CD14-positive monocyte (primary cell): ENCODE data around the gene SLC7A8. TPM values are rescaled to one million over a fixed set of nuclear protein-coding genes. Genes with fewer than 3 reads are reported as not detected.

Source experiments
- DNase-seq, 3 donors: peaks; one replicate each; pipeline ENCODE4 v3.0.0-alpha.2; 2011 to 2022
- H2AFZ ChIP-seq: 2 replicates; pipeline ENCODE4 v1.6.0; 2012; ENCODE audit warnings: mild to moderate bottlenecking, low read depth, low read length, inconsistent platforms; ENCODE audit not compliant: insufficient read depth, poor library complexity, severe bottlenecking
- H3K27ac ChIP-seq, 2 donors: 1 replicate in 1 of 2; 2 replicates in 1 of 2; pipeline ENCODE4 v1.5.1; 2012 to 2013; ENCODE audit warnings: low read length in 2 of 2, control low read depth in 1 of 2, inconsistent platforms in 1 of 2, low read depth in 1 of 2, mild to moderate bottlenecking in 1 of 2
- H3K27me3 ChIP-seq, 2 donors: one replicate each; pipeline versions ENCODE4 v1.6.0 to v1.6.1; 2011 to 2013; ENCODE audit warnings: low read length in 2 of 2; ENCODE audit not compliant: control insufficient read depth in 2 of 2, insufficient read depth in 2 of 2
- H3K36me3 ChIP-seq, 2 donors: replicated peaks in 1 of 2; 1 replicate in 1 of 2; 2 replicates in 1 of 2; pipeline versions ENCODE4 v1.5.1 to v1.6.1; 2012 to 2013; ENCODE audit warnings: low read length in 2 of 2, control low read depth in 1 of 2, inconsistent platforms in 1 of 2, mild to moderate bottlenecking in 1 of 2; ENCODE audit not compliant: insufficient read depth in 2 of 2, control insufficient read depth in 1 of 2
- H3K4me1 ChIP-seq, 2 donors: 1 replicate in 1 of 2; 2 replicates in 1 of 2; pipeline versions ENCODE4 v1.5.1 to v1.6.1; 2012 to 2013; ENCODE audit warnings: low read length in 2 of 2, control low read depth in 1 of 2, inconsistent platforms in 1 of 2, mild to moderate bottlenecking in 1 of 2, moderate library complexity in 1 of 2; ENCODE audit not compliant: insufficient read depth in 2 of 2, control insufficient read depth in 1 of 2
- H3K4me2 ChIP-seq: replicated peaks from 2 replicates; pipeline ENCODE3; 2012; ENCODE audit warnings: low read length, moderate library complexity, mild to moderate bottlenecking; ENCODE audit not compliant: poor library complexity, severe bottlenecking; ENCODE audit errors: extremely low read depth
- H3K4me3 ChIP-seq, 3 experiments: fragments of 200-600 bp in 1 of 3; sonication (generic) in 1 of 3; replicated peaks in 1 of 3; 1 replicate in 2 of 3; 2 replicates in 1 of 3; pipeline ENCODE4 v1.5.1; 2011 to 2013; ENCODE audit warnings: low read length in 3 of 3, mild to moderate bottlenecking in 3 of 3, control low read depth in 2 of 3, low read depth in 2 of 3, inconsistent platforms in 1 of 3, moderate library complexity in 1 of 3
- H3K79me2 ChIP-seq: 2 replicates; pipeline ENCODE4 v1.6.0; 2012; ENCODE audit warnings: mild to moderate bottlenecking, control low read depth, inconsistent platforms, low read length, moderate library complexity; ENCODE audit not compliant: insufficient read depth
- H3K9ac ChIP-seq: 2 replicates; pipeline ENCODE4 v1.6.0; 2017; ENCODE audit warnings: low read length, mild to moderate bottlenecking; ENCODE audit not compliant: insufficient read depth, poor library complexity, severe bottlenecking
- H3K9me3 ChIP-seq, 2 donors: replicated peaks in 1 of 2; 1 replicate in 1 of 2; 2 replicates in 1 of 2; pipeline versions ENCODE4 v1.5.1 to v1.6.1; 2012 to 2013; ENCODE audit warnings: low read length in 2 of 2, control low read depth in 1 of 2; ENCODE audit not compliant: control insufficient read depth in 1 of 2, insufficient read depth in 1 of 2
- H4K20me1 ChIP-seq: 2 replicates; pipeline ENCODE4 v1.6.0; 2012; ENCODE audit warnings: mild to moderate bottlenecking, low read length, control low read depth, moderate library complexity; ENCODE audit not compliant: insufficient read depth
- H3K27ac Mint-ChIP-seq, 7 donors: one replicate each; pipeline ENCODE4 v1.8.0; 2020; ENCODE audit warnings: mild to moderate bottlenecking in 7 of 7, mixed read lengths in 7 of 7, moderate library complexity in 6 of 7, inconsistent platforms in 2 of 7
- H3K27me3 Mint-ChIP-seq, 3 donors: one replicate each; pipeline ENCODE4 v1.8.0; 2021 to 2022; ENCODE audit warnings: low read depth in 3 of 3, mild to moderate bottlenecking in 3 of 3, mixed read lengths in 3 of 3, moderate library complexity in 3 of 3, inconsistent platforms in 1 of 3
- H3K36me3 Mint-ChIP-seq, 2 donors: one replicate each; pipeline ENCODE4 v1.8.0; 2020; ENCODE audit warnings: mixed read lengths in 2 of 2, inconsistent platforms in 1 of 2, mild to moderate bottlenecking in 1 of 2
- H3K4me1 Mint-ChIP-seq: one replicate; pipeline ENCODE4 v1.8.0; 2020; ENCODE audit warnings: mild to moderate bottlenecking, mixed read lengths
- H3K4me3 Mint-ChIP-seq, 2 donors: one replicate each; pipeline ENCODE4 v1.8.0; 2020; ENCODE audit warnings: mild to moderate bottlenecking in 2 of 2, mixed read lengths in 2 of 2, moderate library complexity in 1 of 2
- H3K9me3 Mint-ChIP-seq, 7 donors: one replicate each; pipeline ENCODE4 v1.8.0; 2020 to 2022; ENCODE audit warnings: mixed read lengths in 7 of 7, mild to moderate bottlenecking in 6 of 7, moderate library complexity in 6 of 7, inconsistent platforms in 2 of 7
- CTCF ChIP-seq: fragments of 200-600 bp; IDR thresholded peaks from one replicate; pipeline ENCODE4 v1.8.0; 2022; ENCODE audit warnings: antibody characterized with exemption, mild to moderate bottlenecking
- WGBS: methylation state at CpG from one replicate; pipeline ENCODE4 v1.1.5; 2013; ENCODE audit warnings: missing lambda C conversion rate; ENCODE audit not compliant: insufficient coverage; 5-methylcytosine and 5-hydroxymethylcytosine counted together
- intact Hi-C, 2 donors: fragments of 100-400 bp; cut with micrococcal nuclease; formaldehyde crosslinking; loops; one replicate each; pipeline versions ENCODE4 v1.15.0 to v1.15.1; 2023
- polyA plus RNA-seq, 3 donors: library from polyadenylated mRNA; depleted of rRNA in 1 of 3; unstranded in 2 of 3; stranded (reverse) in 1 of 3; fragments of 300-500 nt in 2 of 3; fragments of >200 nt in 1 of 3; fragmentation: Illumina TruSeq in 2 of 3; gene quantifications; 1 replicate in 2 of 3; 2 replicates in 1 of 3; pipeline ENCODE4 v1.2.3, GENCODE V29; 2012 to 2021

The SLC7A8 gene
- polyA plus RNA-seq, 3 donors: 0.05 to 0.53 (median 0.25) TPM

GRCh38 chr14:23153851-23154796 is 29.3 kb downstream of the SLC7A8 start:
- Histone ChIP-seq H3K36me3 (no peaks in the 10 kb centered on the region), H3K9ac (no peak overlapping the region), H3K4me1 (peaks cover 23 to 25% of the 10 kb centered on the region in 2 donors), H2AFZ (peak overlapping the region; percentile 70), H3K27me3 (no peaks in the 10 kb centered on the region), H3K4me3 (peak overlapping the region in 1 of 3 experiments; percentile 11), H3K79me2 (no peaks in the 10 kb centered on the region), H3K4me2 (peak overlapping the region; percentile 47), H3K9me3 (no peaks in the 10 kb centered on the region), H4K20me1 (no peaks in the 10 kb centered on the region), H3K27ac (peak overlapping the region in 1 of 2 donors; percentile 22)
- Mint-ChIP-seq H3K4me3 (peak overlapping the region; percentile 52), H3K9me3 (peaks cover 0 to 2% (median 0%) of the 10 kb centered on the region in 7 donors), H3K4me1 (peaks cover 26% of the 10 kb centered on the region), H3K27ac (peak overlapping the region in 6 of 7 donors; percentile 12 to 85 (median 72)), H3K36me3 (no peaks in the 10 kb centered on the region), H3K27me3 (peaks cover 0 to 3% (median 0%) of the 10 kb centered on the region in 3 donors)
- 66% methylated on average over 25 of the region's 28 CpGs for WGBS
- intact Hi-C loops: no loop called here
- peak in 2 of 3 donors; percentile 16 to 34 for DNase-seq
- TF ChIP-seq CTCF: no peak

- no peaks in the 10 kb centered on the region for H3K36me3 Mint-ChIP-seq
- no peak overlapping the region for H3K27ac Mint-ChIP-seq
- Histone ChIP-seq H3K4me1 (peaks cover 23 to 25% of the 10 kb centered on the region in 2 donors), H2AFZ (no peak overlapping the region), H3K79me2 (no peaks in the 10 kb centered on the region), H3K4me2 (no peak overlapping the region), H3K27ac (no peak overlapping the region), H3K36me3 (no peaks in the 10 kb centered on the region), H4K20me1 (no peaks in the 10 kb centered on the region), H3K27me3 (no peaks in the 10 kb centered on the region), H3K4me3 (no peak overlapping the region), H3K9me3 (no peaks in the 10 kb centered on the region), H3K9ac (no peak overlapping the region)
- no CpG with 5 or more reads among the region's 2 CpGs for WGBS
- H3K4me1 Mint-ChIP-seq: peaks cover 26% of the 10 kb centered on the region
- intact Hi-C loops: no loop called here
- no peak overlapping the region for H3K4me3 Mint-ChIP-seq
- peaks cover 0 to 3% (median 0%) of the 10 kb centered on the region in 3 donors for H3K27me3 Mint-ChIP-seq
- peaks cover 0 to 5% (median 0%) of the 10 kb centered on the region in 7 donors for H3K9me3 Mint-ChIP-seq
- no peak for TF ChIP-seq CTCF
- no peak for DNase-seq
Measured at GRCh38 chr14:23151342-23151741, 32.1 kb downstream of the SLC7A8 start.
